A673 (cell line): Measurements from ENCODE around the gene CCNA1. TPM values are rescaled to one million over a fixed set of nuclear protein-coding genes. Genes with fewer than 3 reads are reported as not detected.

ENCODE experiments used
- BruUV-seq: library from RNA; stranded (reverse); fragments of 400-500 nt; replicated peaks from 2 replicates; lab custom pipeline; 2021; lab: Mats Ljungman, UMichigan
- CTCF ChIA-PET: fragments of 300-600 bp; sonication (Branson Sonifier 250); formaldehyde crosslinking; loops from one replicate; lab custom pipeline; 2022; ENCODE audit warnings: antibody characterized with exemption; lab: Charles Lee
- POLR2A ChIA-PET: fragments of 300-600 bp; sonication (Branson Sonifier 250); formaldehyde crosslinking; loops from one replicate; lab custom pipeline; 2022; ENCODE audit warnings: antibody characterized with exemption; ENCODE audit not compliant: low non-redundant PET; lab: Charles Lee
- DNase-seq: peaks from one replicate; pipeline ENCODE4 v3.0.0-alpha.2; 2015; ENCODE audit warnings: low spot score
- H3K27ac ChIP-seq: fragments of 200-600 bp; sonication (generic); 2 replicates; pipeline ENCODE4 v1.5.1; 2016; ENCODE audit warnings: mixed run types, low read depth, mild to moderate bottlenecking, mixed read lengths, antibody characterized with exemption, low read length; ENCODE audit not compliant: poor library complexity, severe bottlenecking
- H3K27me3 ChIP-seq: fragments of 200-600 bp; sonication (generic); replicated peaks from 2 replicates; pipeline ENCODE4 v1.6.1; 2017; ENCODE audit warnings: mixed run types, low read depth, mild to moderate bottlenecking, mixed read lengths, antibody characterized with exemption, low read length; ENCODE audit not compliant: insufficient read depth, poor library complexity
- H3K36me3 ChIP-seq: fragments of 200-600 bp; sonication (generic); 2 replicates; pipeline ENCODE4 v1.6.1; 2016; ENCODE audit warnings: mixed run types, mild to moderate bottlenecking, mixed read lengths, antibody characterized with exemption, low read length; ENCODE audit not compliant: insufficient read depth, poor library complexity, severe bottlenecking
- H3K4me1 ChIP-seq: fragments of 200-600 bp; sonication (generic); 2 replicates; pipeline ENCODE4 v1.6.1; 2017; ENCODE audit warnings: mixed run types, mild to moderate bottlenecking, mixed read lengths, antibody characterized with exemption, low read length; ENCODE audit not compliant: insufficient read depth, poor library complexity, severe bottlenecking
- H3K4me3 ChIP-seq: fragments of 200-600 bp; sonication (generic); 2 replicates; pipeline ENCODE4 v1.5.1; 2016; ENCODE audit warnings: low read depth, mixed run types, mild to moderate bottlenecking, mixed read lengths, low read length; ENCODE audit not compliant: poor library complexity, severe bottlenecking
- H3K9me3 ChIP-seq: fragments of 200-600 bp; sonication (generic); 2 replicates; pipeline ENCODE4 v1.6.1; 2016; ENCODE audit warnings: mixed run types, low read depth, mild to moderate bottlenecking, mixed read lengths, antibody characterized with exemption, low read length; ENCODE audit not compliant: poor library complexity, severe bottlenecking
- EZH2 ChIP-seq: fragments of 200-600 bp; sonication (generic); IDR thresholded peaks from 2 replicates; pipeline ENCODE4 v1.6.1; 2017; ENCODE audit warnings: borderline replicate concordance, low read depth, mild to moderate bottlenecking, mixed read lengths, antibody characterized with exemption, low read length; ENCODE audit not compliant: poor library complexity, severe bottlenecking
- intact Hi-C: fragments of 100-400 bp; cut with micrococcal nuclease; formaldehyde crosslinking; loops from one replicate; pipeline ENCODE4 v1.10.0; 2022; ENCODE audit not compliant: unreplicated experiment
- total RNA-seq: library from RNA; stranded (reverse); gene quantifications from 2 replicates; pipeline ENCODE4 v1.2.3, GENCODE V29; 2021
- TF ChIP-seq, protein P1 (sequence below): fragments of 300-800, 200-600 bp; sonication (generic); conservative IDR thresholded peaks from 2 replicates; pipeline ENCODE4 v1.5.1; 2017; ENCODE audit warnings: low read depth, mild to moderate bottlenecking, antibody characterized with exemption, low read length, moderate library complexity, mixed read lengths

CCNA1 gene
- total RNA-seq, 1 experiment from 2014 or later, result 3.4 TPM

DNA sequence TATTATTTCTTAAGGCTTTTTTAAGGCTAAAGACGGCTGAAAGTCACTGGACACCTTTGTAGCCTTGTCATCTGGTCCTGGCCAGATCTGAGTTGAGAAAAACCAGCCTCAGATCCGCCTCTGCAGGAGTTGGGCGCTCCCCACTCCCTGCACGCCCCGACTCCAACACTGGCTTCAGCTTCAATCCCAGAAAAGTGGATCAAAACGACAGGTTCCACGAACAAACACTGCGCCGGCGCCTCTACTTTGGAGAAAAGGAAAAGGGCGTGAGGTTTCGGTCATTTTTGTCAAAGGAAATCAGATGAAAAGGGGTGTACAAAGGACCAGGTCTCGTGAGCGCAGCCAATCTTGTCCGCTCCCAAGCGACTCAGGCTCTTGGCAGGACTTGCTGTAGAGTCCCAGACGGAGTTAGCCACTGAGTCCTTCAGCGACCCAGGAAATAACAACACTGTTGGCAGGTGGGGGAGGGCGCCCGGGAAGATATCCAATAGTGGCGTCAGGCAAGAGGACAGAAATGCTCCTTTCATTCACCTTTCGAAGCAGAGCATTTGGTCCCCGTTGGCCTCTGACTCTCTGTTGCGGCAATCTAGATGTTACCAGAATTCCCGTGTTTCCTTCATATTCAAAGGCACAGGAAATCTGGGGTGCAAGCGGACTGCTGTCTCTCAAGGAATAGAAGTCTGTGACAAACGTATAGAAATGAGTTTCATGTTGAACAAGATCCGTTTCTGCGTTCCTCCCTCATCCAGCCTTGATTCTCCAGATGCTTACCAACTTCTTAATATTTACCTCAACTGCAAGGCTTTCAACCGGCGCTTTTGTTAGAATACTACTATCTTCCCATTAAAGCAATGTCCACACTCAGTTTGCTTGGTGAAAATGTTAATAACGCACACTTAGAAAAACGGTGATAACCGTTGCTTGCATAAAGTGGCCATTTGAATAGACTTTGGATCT, 1.8 kb upstream of the CCNA1 start:
- intact Hi-C loops, result no loop called here
- no peaks in the 10 kb centered on the region for H3K27me3 ChIP-seq
- H3K9me3 ChIP-seq, result peaks cover 6% of the 10 kb centered on the region
- no peak for DNase-seq
- no peak overlapping the region for H3K27ac ChIP-seq
- BruUV-seq, result no TSS peak
- TF ChIP-seq EZH2, result no peak
- TF ChIP-seq, protein P1, sequence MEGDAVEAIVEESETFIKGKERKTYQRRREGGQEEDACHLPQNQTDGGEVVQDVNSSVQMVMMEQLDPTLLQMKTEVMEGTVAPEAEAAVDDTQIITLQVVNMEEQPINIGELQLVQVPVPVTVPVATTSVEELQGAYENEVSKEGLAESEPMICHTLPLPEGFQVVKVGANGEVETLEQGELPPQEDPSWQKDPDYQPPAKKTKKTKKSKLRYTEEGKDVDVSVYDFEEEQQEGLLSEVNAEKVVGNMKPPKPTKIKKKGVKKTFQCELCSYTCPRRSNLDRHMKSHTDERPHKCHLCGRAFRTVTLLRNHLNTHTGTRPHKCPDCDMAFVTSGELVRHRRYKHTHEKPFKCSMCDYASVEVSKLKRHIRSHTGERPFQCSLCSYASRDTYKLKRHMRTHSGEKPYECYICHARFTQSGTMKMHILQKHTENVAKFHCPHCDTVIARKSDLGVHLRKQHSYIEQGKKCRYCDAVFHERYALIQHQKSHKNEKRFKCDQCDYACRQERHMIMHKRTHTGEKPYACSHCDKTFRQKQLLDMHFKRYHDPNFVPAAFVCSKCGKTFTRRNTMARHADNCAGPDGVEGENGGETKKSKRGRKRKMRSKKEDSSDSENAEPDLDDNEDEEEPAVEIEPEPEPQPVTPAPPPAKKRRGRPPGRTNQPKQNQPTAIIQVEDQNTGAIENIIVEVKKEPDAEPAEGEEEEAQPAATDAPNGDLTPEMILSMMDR, result no peak
- CTCF ChIA-PET, result interaction anchor here (1.2 kb wide), 1 partner anchor 148 kb away, joined by 3 read pairs; no protein-coding TSS in a partner anchor
- POLR2A ChIA-PET, result no interaction called here
- H3K4me1 ChIP-seq, result peaks cover 8% of the 10 kb centered on the region
- no peaks in the 10 kb centered on the region for H3K36me3 ChIP-seq
- peak overlapping the region; percentile 74 for H3K4me3 ChIP-seq

DNA sequence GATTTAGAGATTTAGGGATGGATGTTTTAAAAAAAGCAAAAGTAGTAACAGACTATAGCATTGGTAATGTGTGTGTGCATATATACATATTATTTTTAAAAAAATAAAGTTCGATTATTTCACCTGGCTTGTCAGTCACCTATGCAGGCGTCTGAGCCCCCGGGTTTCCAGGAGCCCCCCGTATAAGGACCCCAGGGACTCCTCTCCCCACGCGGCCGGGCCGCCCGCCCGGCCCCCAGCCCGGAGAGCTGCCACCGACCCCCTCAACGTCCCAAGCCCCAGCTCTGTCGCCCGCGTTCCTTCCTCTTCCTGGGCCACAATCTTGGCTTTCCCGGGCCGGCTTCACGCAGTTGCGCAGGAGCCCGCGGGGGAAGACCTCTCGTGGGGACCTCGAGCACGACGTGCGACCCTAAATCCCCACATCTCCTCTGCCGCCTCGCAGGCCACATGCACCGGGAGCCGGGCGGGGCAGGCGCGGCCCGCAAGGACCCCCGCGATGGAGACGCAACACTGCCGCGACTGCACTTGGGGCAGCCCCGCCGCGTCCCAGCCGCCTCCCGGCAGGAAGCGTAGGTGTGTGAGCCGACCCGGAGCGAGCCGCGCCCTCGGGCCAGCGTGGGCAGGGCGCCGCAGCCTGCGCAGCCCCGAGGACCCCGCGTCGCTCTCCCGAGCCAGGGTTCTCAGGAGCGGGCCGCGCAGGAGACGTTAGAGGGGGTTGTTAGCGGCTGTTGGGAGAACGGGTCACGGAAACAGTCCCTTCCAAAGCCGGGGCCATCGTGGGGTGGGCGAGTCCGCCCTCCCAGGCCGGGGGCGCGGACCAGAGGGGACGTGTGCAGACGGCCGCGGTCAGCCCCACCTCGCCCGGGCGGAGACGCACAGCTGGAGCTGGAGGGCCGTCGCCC, 840 bp upstream of the CCNA1 start:
- H3K27ac ChIP-seq, result peak overlapping the region; percentile 18
- peak; percentile 33 for DNase-seq
- no peaks in the 10 kb centered on the region for H3K27me3 ChIP-seq
- CTCF ChIA-PET, result interaction anchor here (1.2 kb wide), 1 partner anchor 149 kb away, joined by 3 read pairs; no protein-coding TSS in a partner anchor
- no peak for TF ChIP-seq EZH2
- TF ChIP-seq, protein P1, result no peak
- peak overlapping the region; percentile 74 for H3K4me3 ChIP-seq
- H3K4me1 ChIP-seq, result peaks cover 8% of the 10 kb centered on the region
- POLR2A ChIA-PET, result no interaction called here
- no peaks in the 10 kb centered on the region for H3K36me3 ChIP-seq
- H3K9me3 ChIP-seq, result peaks cover 2% of the 10 kb centered on the region
- BruUV-seq, result no TSS peak
- intact Hi-C loops, result no loop called here

DNA sequence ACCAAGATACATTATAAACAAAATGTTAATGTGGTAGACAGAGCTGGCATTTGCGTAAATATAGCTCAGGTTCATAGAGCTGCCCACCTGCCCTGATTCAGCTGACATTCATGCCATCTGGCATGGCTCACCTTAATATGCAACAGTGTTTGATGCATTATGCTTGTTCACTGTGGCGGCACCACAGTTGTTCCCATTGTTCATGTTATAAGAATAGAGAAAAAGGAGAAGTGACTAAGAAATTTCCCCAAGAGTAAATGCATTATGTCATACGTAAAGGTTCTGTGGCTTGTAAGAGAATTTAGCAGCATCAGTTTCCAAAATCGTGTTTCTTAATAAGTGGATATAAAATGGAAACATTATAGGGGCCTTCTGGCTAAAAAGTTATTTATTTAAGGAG, 4.5 kb downstream of the CCNA1 start:
- Histone ChIP-seq H3K27ac (no peak overlapping the region), H3K9me3 (no peaks in the 10 kb centered on the region), H3K27me3 (no peaks in the 10 kb centered on the region), H3K4me1 (peaks cover under 1% of the 10 kb centered on the region), H3K36me3 (no peaks in the 10 kb centered on the region), H3K4me3 (no peak overlapping the region)
- DNase-seq, result no peak
- BruUV-seq, result no TSS peak
- POLR2A ChIA-PET, result no interaction called here
- TF ChIP-seq, protein P1, result no peak
- CTCF ChIA-PET, result no interaction called here
- intact Hi-C loops, result no loop called here
